H1 (cell line): ENCODE measurements around the gene ZNF689. TPM values are rescaled to one million over a fixed set of nuclear protein-coding genes. Genes with fewer than 3 reads are reported as not detected.

ENCODE experiments used
- CTCF ChIA-PET: fragments of 300-600 bp; sonication (Branson Sonifier 250); formaldehyde crosslinking; loops from one replicate; lab custom pipeline; 2021; ENCODE audit not compliant: partially characterized antibody; lab: Charles Lee
- POLR2A ChIA-PET: fragments of 300-600 bp; sonication (Branson Sonifier 250); formaldehyde crosslinking; loops from one replicate; lab custom pipeline; 2021; ENCODE audit warnings: inconsistent platforms; ENCODE audit not compliant: partially characterized antibody; lab: Charles Lee
- DNase-seq, 2 experiments: peaks; one replicate each; pipeline versions ENCODE4 v3.0.0 to v3.0.0-alpha.2; 2010 to 2022; ENCODE audit warnings: low spot score in 2 of 2, low read depth in 1 of 2, mixed read lengths in 1 of 2
- FAIRE-seq: peaks from 2 replicates; lab custom pipeline; 2011; peaks lifted over from hg19 to GRCh38; lab: Jason Lieb, UNC
- H2AFZ ChIP-seq: 2 replicates; pipeline ENCODE4 v1.8.1; 2012; ENCODE audit warnings: low read length, inconsistent platforms
- H2AK5ac ChIP-seq: 2 replicates; pipeline ENCODE4 v1.6.1; 2013; ENCODE audit warnings: low read depth, low read length
- H2BK120ac ChIP-seq: replicated peaks from 2 replicates; pipeline ENCODE3; 2013; ENCODE audit warnings: low read depth, low read length, inconsistent platforms
- H2BK12ac ChIP-seq: 2 replicates; pipeline ENCODE4 v1.6.1; 2013; ENCODE audit warnings: low read depth, low read length
- H2BK15ac ChIP-seq: 2 replicates; pipeline ENCODE4 v1.6.1; 2013; ENCODE audit warnings: low read length
- H2BK20ac ChIP-seq: 2 replicates; pipeline ENCODE4 v1.6.1; 2013; ENCODE audit warnings: low read length
- H2BK5ac ChIP-seq: 2 replicates; pipeline ENCODE4 v1.6.1; 2013; ENCODE audit warnings: low read depth, low read length
- H3K14ac ChIP-seq: 2 replicates; pipeline ENCODE4 v1.6.1; 2013; ENCODE audit warnings: inconsistent platforms; ENCODE audit not compliant: insufficient read length
- H3K18ac ChIP-seq: 2 replicates; pipeline ENCODE4 v1.6.1; 2013; ENCODE audit warnings: low read length; ENCODE audit errors: extremely low read depth
- H3K23ac ChIP-seq: 2 replicates; pipeline ENCODE4 v1.6.1; 2013; ENCODE audit warnings: inconsistent platforms; ENCODE audit not compliant: insufficient read length
- H3K23me2 ChIP-seq: 2 replicates; pipeline ENCODE4 v1.6.1; 2013; ENCODE audit warnings: low read depth, low read length
- H3K27ac ChIP-seq: 2 replicates; pipeline ENCODE4 v1.6.1; 2011; ENCODE audit warnings: low read depth, low read length, inconsistent platforms
- H3K27me3 ChIP-seq, 4 experiments: replicated peaks in 1 of 4; 1 replicate in 1 of 4; 2 replicates in 3 of 4; pipeline versions ENCODE4 v1.6.1 to v1.8.1; 2011 to 2013; ENCODE audit warnings: low read length in 3 of 4, mild to moderate bottlenecking in 3 of 4, inconsistent platforms in 2 of 4, mixed read lengths in 2 of 4, moderate library complexity in 1 of 4; ENCODE audit not compliant: control insufficient read depth in 3 of 4, insufficient read depth in 3 of 4; ENCODE audit errors: extremely low read depth in 1 of 4
- H3K36me3 ChIP-seq, 4 experiments: 2 replicates each; pipeline versions ENCODE4 v1.6.1 to v1.8.1; 2011 to 2013; ENCODE audit warnings: mild to moderate bottlenecking in 4 of 4, low read length in 3 of 4, moderate library complexity in 2 of 4, control low read depth in 1 of 4, inconsistent platforms in 1 of 4; ENCODE audit not compliant: insufficient read depth in 4 of 4, control insufficient read depth in 2 of 4
- H3K4ac ChIP-seq: replicated peaks from 2 replicates; pipeline ENCODE3; 2013; ENCODE audit warnings: low read length, low read depth, mixed read lengths, inconsistent platforms; ENCODE audit not compliant: insufficient read length
- H3K4me1 ChIP-seq, 4 experiments: replicated peaks in 1 of 4; 1 replicate in 1 of 4; 2 replicates in 3 of 4; pipeline versions ENCODE4 v1.6.1 to v1.8.1; 2011 to 2013; ENCODE audit warnings: low read length in 3 of 4, inconsistent platforms in 2 of 4, mixed read lengths in 1 of 4; ENCODE audit not compliant: insufficient read depth in 4 of 4, control insufficient read depth in 3 of 4
- H3K4me2 ChIP-seq, 2 experiments: 2 replicates each; pipeline versions ENCODE4 v1.6.1 to v1.8.1; 2011 to 2013; ENCODE audit warnings: low read depth in 2 of 2, low read length in 2 of 2, control low read depth in 1 of 2, inconsistent platforms in 1 of 2, mild to moderate bottlenecking in 1 of 2; ENCODE audit not compliant: insufficient read depth in 1 of 2
- H3K4me3 ChIP-seq, 4 experiments: fragments of 200-600, 300-600 bp in 1 of 4; sonication (generic), shearing (Covaris generic), sonication (Bioruptor Twin) in 1 of 4; 2 replicates each; pipeline versions ENCODE4 v1.5.1 to v1.8.1; 2011 to 2016; ENCODE audit warnings: low read length in 4 of 4, low read depth in 3 of 4, control low read depth in 2 of 4, inconsistent platforms in 2 of 4, mild to moderate bottlenecking in 2 of 4, mixed read lengths in 1 of 4, moderate library complexity in 1 of 4; ENCODE audit not compliant: insufficient read depth in 2 of 4; ENCODE audit errors: extremely low read depth in 1 of 4
- H3K56ac ChIP-seq: replicated peaks from 2 replicates; pipeline ENCODE3; 2013; ENCODE audit warnings: low read depth, mild to moderate bottlenecking, mixed read lengths, low read length, inconsistent platforms; ENCODE audit not compliant: insufficient read length
- H3K79me1 ChIP-seq: 2 replicates; pipeline ENCODE4 v1.6.1; 2013; ENCODE audit warnings: low read depth, low read length, control low read depth
- H3K79me2 ChIP-seq, 2 experiments: 2 replicates each; pipeline versions ENCODE4 v1.6.1 to v1.8.1; 2012 to 2013; ENCODE audit warnings: low read length in 2 of 2, mild to moderate bottlenecking in 2 of 2, inconsistent platforms in 1 of 2; ENCODE audit not compliant: insufficient read depth in 2 of 2, control insufficient read depth in 1 of 2
- H3K9ac ChIP-seq, 4 experiments: replicated peaks in 1 of 4; 1 replicate in 1 of 4; 2 replicates in 3 of 4; pipeline versions ENCODE4 v1.6.1 to v1.8.1; 2011 to 2013; ENCODE audit warnings: low read depth in 3 of 4, low read length in 3 of 4, control low read depth in 2 of 4, mild to moderate bottlenecking in 2 of 4, moderate library complexity in 2 of 4, inconsistent platforms in 1 of 4; ENCODE audit errors: extremely low read depth in 1 of 4
- H3K9me3 ChIP-seq, 2 experiments: 2 replicates each; pipeline versions ENCODE4 v1.6.1 to v1.8.1; 2012 to 2013; ENCODE audit warnings: mild to moderate bottlenecking in 2 of 2, moderate library complexity in 2 of 2, control low read depth in 1 of 2, inconsistent platforms in 1 of 2, low read depth in 1 of 2, low read length in 1 of 2, mixed read lengths in 1 of 2; ENCODE audit not compliant: insufficient read depth in 2 of 2
- H4K20me1 ChIP-seq, 2 experiments: replicated peaks in 1 of 2; 2 replicates each; pipeline versions ENCODE3 to v1.8.1; 2011 to 2013; ENCODE audit warnings: inconsistent platforms in 2 of 2, low read length in 2 of 2, mild to moderate bottlenecking in 1 of 2; ENCODE audit not compliant: insufficient read depth in 2 of 2, control insufficient read depth in 1 of 2
- H4K5ac ChIP-seq: 2 replicates; pipeline ENCODE4 v1.6.1; 2013; ENCODE audit warnings: low read length, low read depth, mixed read lengths, inconsistent platforms; ENCODE audit not compliant: insufficient read length
- H4K8ac ChIP-seq: 2 replicates; pipeline ENCODE4 v1.8.0; 2013; ENCODE audit warnings: mild to moderate bottlenecking, moderate library complexity, low read length, inconsistent platforms; ENCODE audit not compliant: insufficient read depth; ENCODE audit errors: extremely low read depth
- H4K91ac ChIP-seq: replicated peaks from 2 replicates; pipeline ENCODE3; 2013; ENCODE audit warnings: low read length, mixed read lengths, inconsistent platforms; ENCODE audit not compliant: insufficient read length
- ASH2L ChIP-seq: fragments of 200-600, 300-600 bp; sonication (generic); IDR thresholded peaks from one replicate; pipeline ENCODE4 v1.7.1; 2017; ENCODE audit warnings: low read length
- ATF2 ChIP-seq: IDR thresholded peaks from 2 replicates; pipeline ENCODE4 v1.6.1; 2012; ENCODE audit warnings: low read length, inconsistent platforms
- BRCA1 ChIP-seq: IDR thresholded peaks from 2 replicates; pipeline ENCODE4 v1.6.1; 2012; ENCODE audit warnings: low read depth, low read length, improper control_type of control experiment
- CBX5 ChIP-seq: fragments of 300-800, 300-1000 bp; sonication (generic); IDR thresholded peaks from 2 replicates; pipeline ENCODE4 v1.7.1; 2016; ENCODE audit warnings: antibody characterized with exemption, low read length, low read depth
- E2F6 ChIP-seq: IDR thresholded peaks from 2 replicates; pipeline ENCODE4 v1.6.1; 2012; ENCODE audit warnings: inconsistent platforms
- HDAC6 ChIP-seq: IDR thresholded peaks from one replicate; pipeline ENCODE4 v1.7.1; 2012; ENCODE audit warnings: low read depth, mild to moderate bottlenecking, inconsistent platforms, low read length, moderate library complexity
- JUND ChIP-seq: IDR thresholded peaks from 2 replicates; pipeline ENCODE4 v1.6.1; 2011; ENCODE audit warnings: mild to moderate bottlenecking, improper control_type of control experiment, low read length
- POLR2AphosphoS5 ChIP-seq: IDR thresholded peaks from 2 replicates; pipeline ENCODE4 v1.6.1; 2011; ENCODE audit warnings: low read depth, low read length
- RXRA ChIP-seq: IDR thresholded peaks from 2 replicates; pipeline ENCODE4 v1.6.1; 2011; ENCODE audit warnings: low read depth, mild to moderate bottlenecking, low read length, moderate library complexity; ENCODE audit not compliant: insufficient read depth
- TEAD4 ChIP-seq: IDR thresholded peaks from 2 replicates; pipeline ENCODE4 v1.6.1; 2012; ENCODE audit warnings: low read depth, low read length, inconsistent platforms, mixed read lengths
- USF2 ChIP-seq: IDR thresholded peaks from 2 replicates; pipeline ENCODE4 v1.6.1; 2011; ENCODE audit warnings: low read length, improper control_type of control experiment
- WGBS, 2 experiments: shearing (Covaris generic) in 1 of 2; methylation state at CpG; one replicate each; pipeline versions ENCODE4 v1.1.6 to v1.1.7; 2013 to 2015; ENCODE audit warnings: low lambda C conversion rate in 2 of 2, mixed read lengths in 2 of 2, inconsistent platforms in 1 of 2, low coverage in 1 of 2, missing lambda C conversion rate in 1 of 2; ENCODE audit not compliant: insufficient replicate concordance in 2 of 2, insufficient coverage in 1 of 2, insufficient read length in 1 of 2; ENCODE audit errors: extremely low coverage in 1 of 2, missing lambda C conversion rate in 1 of 2; 5-methylcytosine and 5-hydroxymethylcytosine counted together
- polyA plus RNA-seq, 7 experiments: library from polyadenylated mRNA; depleted of rRNA in 3 of 7; stranded (reverse) in 5 of 7; unstranded in 2 of 7; fragments of >200 nt in 5 of 7; fragments of 200-250 nt in 2 of 7; gene quantifications; 1 replicate in 5 of 7; 2 replicates in 1 of 7; 4 replicates in 1 of 7; pipeline versions ENCODE4 v1.2.1 to v1.2.3, GENCODE V29; 2011 to 2013; ENCODE audit warnings: missing spikeins in 2 of 7, mixed read lengths in 2 of 7
- total RNA-seq: library from RNA; stranded (reverse); fragmentation: NEBNext Ultra II Directional; extraction: Animal tissue kit (Norgen Biotek cat#: 25700); gene quantifications from 2 replicates; pipeline ENCODE4 v1.2.1, GENCODE V29; 2021

ZNF689 gene
- total and polyA plus RNA-seq, 2 of the 8 experiments (the other 6 are each of a cell fraction or from before 2014, with no cell fraction given), result 14.3 to 15.3 TPM

- Histone ChIP-seq H3K27ac (no peak overlapping the region), H2BK15ac (no peak overlapping the region), H4K91ac (no peak overlapping the region), H2BK120ac (no peak overlapping the region), H3K14ac (no peak overlapping the region), H3K27me3 (no peaks in the 10 kb centered on the region), H4K20me1 (peaks cover 0 to 2% of the 10 kb centered on the region in 2 experiments), H3K4me1 (no peaks in the 10 kb centered on the region), H4K5ac (no peak overlapping the region), H2AK5ac (no peak overlapping the region), H2BK20ac (no peak overlapping the region), H2BK12ac (no peak overlapping the region), H3K18ac (no peak overlapping the region), H4K8ac (no peak overlapping the region), H3K56ac (no peak overlapping the region), H3K79me1 (no peaks in the 10 kb centered on the region; the same call in 1 of the 2 replicates), H3K4me2 (no peak overlapping the region), H3K79me2 (no peaks in the 10 kb centered on the region), H3K23ac (no peak overlapping the region), H3K9me3 (no peaks in the 10 kb centered on the region), H3K23me2 (no peaks in the 10 kb centered on the region), H2BK5ac (no peak overlapping the region), H3K4me3 (no peak overlapping the region), H3K9ac (no peak overlapping the region), H3K4ac (no peak overlapping the region), H3K36me3 (peaks cover 2 to 23% (median 19%) of the 10 kb centered on the region in 4 experiments; a peak in 7 of 8 replicates), H2AFZ (no peak overlapping the region)
- DNase-seq, result no peak
- POLR2A ChIA-PET, result interaction anchor here (0.7 to 6.7 kb wide), 8 partner anchors 10 to 506 kb away, joined by 3 to 85 read pairs (median 4); partner anchors contain the start of genes ZNF688, ZNF689, ZNF771 and ZNF785
- CTCF ChIA-PET, result interaction anchor here (1.1 to 7.6 kb wide), 7 partner anchors 8 to 152 kb away, joined by 3 to 42 read pairs (median 9); no protein-coding TSS in a partner anchor
- WGBS, 2 experiments, result 93% methylated on average over 2 of the region's 2 CpGs; no CpG with 5 or more reads in 1 of the 2 experiments
- FAIRE-seq, result no peak
- TF ChIP-seq ASH2L (no peak), USF2 (no peak), JUND (no peak), RXRA (no peak), CBX5 (no peak), POLR2AphosphoS5 (no peak), E2F6 (no peak), HDAC6 (no peak), ATF2 (no peak), BRCA1 (no peak), TEAD4 (no peak)
These were observed 9.3 kb downstream of the ZNF689 start for GRCh38 chr16:30600929-30601328.
